Hindlimb muscle (tissue), 1 donor: ENCODE data around the gene SCN9A. TPM values are rescaled to one million over a fixed set of nuclear protein-coding genes. Genes with fewer than 3 reads are reported as not detected.
"Not testable (repeated sequence)": the region's sequence is repeated elsewhere in the genome, so short reads cannot be mapped to it uniquely, and the experiment has no call there.

ENCODE experiments used
- DNase-seq: peaks from one replicate; pipeline ENCODE4 v3.0.0-alpha.2; 2013
- polyA plus RNA-seq: library from polyadenylated mRNA; unstranded; fragments of 120-200 nt; gene quantifications from one replicate; pipeline ENCODE4 v1.2.1, GENCODE V29; 2013; ENCODE audit not compliant: insufficient read length

Gene SCN9A
- polyA plus RNA-seq = 5.5 TPM

- peak; percentile 70 for DNase-seq
Measured at GRCh38 chr2:166375736-166376487, at the start of gene SCN9A. Gene SCN9A (minus strand): TSS chr2:166375944. CDS start chr2:166311756, 64,188 bp downstream.

GRCh38 chr2:166424841-166425240 is 49.1 kb upstream of the SCN9A start:
- no peak for DNase-seq

- no peak for DNase-seq
Measured at GRCh38 chr2:166419616-166419934, 43.8 kb upstream of the SCN9A start.

- no peak for DNase-seq
Measured at GRCh38 chr2:166418853-166419615, 43.3 kb upstream of the SCN9A start.

- DNase-seq = peak; percentile 13
Measured at GRCh38 chr2:166417669-166418068, 41.9 kb upstream of the SCN9A start.

- DNase-seq = no peak
Measured at GRCh38 chr2:166413255-166413654, 37.5 kb upstream of the SCN9A start.

GRCh38 chr2:166411473-166412230 is 35.9 kb upstream of the SCN9A start:
- no peak for DNase-seq

GRCh38 chr2:166410828-166411472 is 35.2 kb upstream of the SCN9A start:
- DNase-seq = no peak

GRCh38 chr2:166407746-166408145 is 32.0 kb upstream of the SCN9A start:
- DNase-seq = not testable (repeated sequence)

- DNase-seq = no peak
Measured at GRCh38 chr2:166406374-166406773, 30.6 kb upstream of the SCN9A start.

- no peak for DNase-seq
Measured at GRCh38 chr2:166405569-166405926, 29.8 kb upstream of the SCN9A start.

GRCh38 chr2:166404831-166405568 is 29.3 kb upstream of the SCN9A start:
- DNase-seq = no peak

- no peak for DNase-seq
Measured at GRCh38 chr2:166394245-166394644, 18.5 kb upstream of the SCN9A start.

GRCh38 chr2:166393008-166393407 is 17.3 kb upstream of the SCN9A start:
- no peak for DNase-seq

GRCh38 chr2:166388481-166389070 is 12.8 kb upstream of the SCN9A start:
- peak; percentile 46 for DNase-seq

GRCh38 chr2:166385313-166385712 is 9.6 kb upstream of the SCN9A start:
- no peak for DNase-seq

- DNase-seq = no peak
Measured at GRCh38 chr2:166384774-166385173, 9.0 kb upstream of the SCN9A start.

- DNase-seq = no peak
Measured at GRCh38 chr2:166382448-166382847, 6.7 kb upstream of the SCN9A start.

GRCh38 chr2:166380615-166381014 is 4.9 kb upstream of the SCN9A start:
- DNase-seq = no peak

- DNase-seq = no peak
Measured at GRCh38 chr2:166376873-166377272, 1.1 kb upstream of the SCN9A start.

- no peak for DNase-seq
Measured at GRCh38 chr2:166376488-166376828, 714 bp upstream of the SCN9A start.

GRCh38 chr2:166375195-166375735 is 479 bp downstream of the SCN9A start:
- DNase-seq = no peak
